K562 (cell line): ENCODE results near the gene PDCD11. TPM values are rescaled to one million over a fixed set of nuclear protein-coding genes. Genes with fewer than 3 reads are reported as not detected.

Source experiments
- BACH1 ChIP-seq: fragments of 200-800 bp; sonication (Bioruptor generic); IDR thresholded peaks from 2 replicates; pipeline ENCODE4 v1.6.1; 2016; ENCODE audit warnings: missing genetic modification characterization, missing compliant biosample characterization
- CREB5 ChIP-seq: fragments of 250-450 bp; sonication (Bioruptor Pico); IDR thresholded peaks from 2 replicates; pipeline ENCODE4 v1.5.0; 2020; ENCODE audit warnings: mild to moderate bottlenecking
- CUX1 ChIP-seq: fragments of 200-800 bp; sonication (Bioruptor generic); IDR thresholded peaks from 2 replicates; pipeline ENCODE4 v1.6.1; 2016; ENCODE audit warnings: missing genetic modification characterization, missing compliant biosample characterization
- E2F1 ChIP-seq: sonication (generic); formaldehyde crosslinking; IDR thresholded peaks from 2 replicates; pipeline ENCODE4 v1.8.1; 2023; ENCODE audit warnings: mild to moderate bottlenecking, missing genetic modification reagents, moderate library complexity
- KDM1A ChIP-seq, 2 experiments: fragments of 450-650 bp; IDR thresholded peaks; 2 replicates each; pipeline ENCODE4 v1.6.1; 2016; ENCODE audit warnings: mild to moderate bottlenecking in 2 of 2
- NCOA4 ChIP-seq: fragments of 450-650 bp; IDR thresholded peaks from 2 replicates; pipeline ENCODE4 v1.6.1; 2018; ENCODE audit warnings: mild to moderate bottlenecking; ENCODE audit not compliant: partially characterized antibody
- NR3C1 ChIP-seq: sonication (generic); formaldehyde crosslinking; IDR thresholded peaks from 2 replicates; pipeline ENCODE4 v1.8.1; 2022; ENCODE audit warnings: missing genetic modification reagents
- RCOR1 ChIP-seq, 2 experiments: IDR thresholded peaks; 2 replicates each; pipeline ENCODE4 v1.6.1; 2012; ENCODE audit warnings: low read depth in 2 of 2, low read length in 2 of 2, borderline replicate concordance in 1 of 2, improper control_type of control experiment in 1 of 2
- RNF219 ChIP-seq: fragments of 250-450 bp; sonication (Bioruptor Pico); IDR thresholded peaks from 2 replicates; pipeline ENCODE4 v1.5.0; 2022; ENCODE audit warnings: mild to moderate bottlenecking
- SIN3A ChIP-seq, 2 experiments: fragments of 150-350 bp in 1 of 2; IDR thresholded peaks; 2 replicates each; pipeline ENCODE4 v1.6.1; 2011 to 2016; ENCODE audit warnings: borderline replicate concordance in 2 of 2, low read depth in 2 of 2, low read length in 2 of 2, mild to moderate bottlenecking in 2 of 2, moderate library complexity in 2 of 2; ENCODE audit not compliant: control insufficient read depth in 1 of 2
- TEAD1 ChIP-seq, 2 experiments: fragments of 450-650 bp in 1 of 2; sonication (generic) in 1 of 2; formaldehyde crosslinking; IDR thresholded peaks; 2 replicates each; pipeline versions ENCODE4 v1.4.0 to v1.8.0; 2020 to 2022; ENCODE audit warnings: mild to moderate bottlenecking in 2 of 2, missing genetic modification reagents in 1 of 2
- U2AF1 ChIP-seq: fragments of 200-400 bp; formaldehyde crosslinking; optimal IDR thresholded peaks from 2 replicates; pipeline ENCODE3; 2017; ENCODE audit warnings: mild to moderate bottlenecking, low read depth, low read length, moderate library complexity
- polyA plus RNA-seq, 8 experiments: library from polyadenylated mRNA; depleted of rRNA in 4 of 8; stranded (reverse) in 5 of 8; unstranded in 3 of 8; fragments of >200 nt; fragmentation: Nextera tagmentation in 2 of 8; fragmentation: Illumina TruSeq in 1 of 8; extraction: Ambion mirVana in 2 of 8; extraction: Trizol in 1 of 8; gene quantifications; 2 replicates each; pipeline versions ENCODE4 v1.2.1 to v1.2.3, GENCODE V29; 2011 to 2014; ENCODE audit warnings: inconsistent platforms in 1 of 8, missing spikeins in 1 of 8
- total RNA-seq, 7 experiments: library from RNA; depleted of rRNA in 6 of 7; stranded (reverse); fragments of >200 nt in 6 of 7; fragmentation: Illumina TruSeq in 2 of 7; extraction: Trizol in 2 of 7; gene quantifications; 2 replicates each; pipeline versions ENCODE4 v1.2.1 to v1.2.3, GENCODE V29; 2011 to 2021; ENCODE audit warnings: low replicate concordance in 1 of 7
- TF ChIP-seq, protein P1 (sequence below): sonication (generic); formaldehyde crosslinking; IDR thresholded peaks from 2 replicates; pipeline ENCODE4 v1.8.0; 2022; ENCODE audit warnings: missing genetic modification reagents, mild to moderate bottlenecking, moderate library complexity, borderline replicate concordance
- TF ChIP-seq, protein P2 (sequence below), 2 experiments: fragments of 450-650 bp; IDR thresholded peaks; 2 replicates each; pipeline ENCODE4 v1.6.1; 2016

The PDCD11 gene
- total and polyA plus RNA-seq, 9 of the 15 experiments (the other 6 are each of a cell fraction or from before 2014, with no cell fraction given) = 14.8 to 73.8 (median 50.0) TPM

DNA sequence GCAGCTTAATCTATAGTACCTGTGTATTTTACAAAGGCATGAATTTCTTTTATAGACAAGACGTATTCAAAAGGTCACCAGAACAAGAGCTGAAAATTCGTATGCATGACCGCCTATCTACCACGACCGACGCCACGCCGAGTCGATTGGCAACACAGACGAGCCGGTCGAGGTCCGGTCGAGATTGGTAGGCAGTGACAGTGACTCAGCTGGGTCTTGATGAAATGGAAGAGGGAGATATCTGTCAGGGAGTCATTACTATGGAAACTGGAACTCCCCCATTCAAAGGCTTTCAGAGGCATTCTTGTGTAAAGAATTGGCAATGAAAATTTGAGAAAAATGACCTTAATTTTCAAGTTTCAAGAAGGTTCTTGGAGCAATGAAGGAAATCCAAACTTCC lies 2.2 kb upstream of the PDCD11 start (continued):
- TF ChIP-seq SIN3A (IDR thresholded peaks at IDR 0.05; ENCODE audit: borderline replicate concordance in 2 of 2, control insufficient read depth in 1 of 2, low read depth in 2 of 2, low read length in 2 of 2) = peak; percentile 76; a peak in 3 of 4 replicates
- peak; percentile 20 to 61; a peak in 1 of 4 replicates for TF ChIP-seq KDM1A (IDR thresholded peaks at IDR 0.05)
- TF ChIP-seq, protein P1, sequence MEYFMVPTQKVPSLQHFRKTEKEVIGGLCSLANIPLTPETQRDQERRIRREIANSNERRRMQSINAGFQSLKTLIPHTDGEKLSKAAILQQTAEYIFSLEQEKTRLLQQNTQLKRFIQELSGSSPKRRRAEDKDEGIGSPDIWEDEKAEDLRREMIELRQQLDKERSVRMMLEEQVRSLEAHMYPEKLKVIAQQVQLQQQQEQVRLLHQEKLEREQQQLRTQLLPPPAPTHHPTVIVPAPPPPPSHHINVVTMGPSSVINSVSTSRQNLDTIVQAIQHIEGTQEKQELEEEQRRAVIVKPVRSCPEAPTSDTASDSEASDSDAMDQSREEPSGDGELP (CRISPR knock-in tag) = peak; percentile 80; the same call in 1 of the 2 replicates
- TF ChIP-seq E2F1 (CRISPR knock-in tag) = no peak
- TF ChIP-seq CREB5 (CRISPR knock-in tag) = no peak
- TF ChIP-seq NCOA4 = no peak
- no peak for TF ChIP-seq CUX1
- TF ChIP-seq RNF219 (CRISPR knock-in tag) = no peak
- no peak for TF ChIP-seq TEAD1 (CRISPR knock-in tag; IDR thresholded peaks at IDR 0.05)
- TF ChIP-seq NR3C1 (CRISPR knock-in tag) = no peak
- no peak for TF ChIP-seq BACH1 (tag)
- TF ChIP-seq RCOR1 (IDR thresholded peaks at IDR 0.05; ENCODE audit: borderline replicate concordance in 1 of 2, low read depth in 2 of 2, low read length in 2 of 2) = peak in 1 of 2 experiments; percentile 58; a peak in 1 of 4 replicates
- TF ChIP-seq, protein P2, sequence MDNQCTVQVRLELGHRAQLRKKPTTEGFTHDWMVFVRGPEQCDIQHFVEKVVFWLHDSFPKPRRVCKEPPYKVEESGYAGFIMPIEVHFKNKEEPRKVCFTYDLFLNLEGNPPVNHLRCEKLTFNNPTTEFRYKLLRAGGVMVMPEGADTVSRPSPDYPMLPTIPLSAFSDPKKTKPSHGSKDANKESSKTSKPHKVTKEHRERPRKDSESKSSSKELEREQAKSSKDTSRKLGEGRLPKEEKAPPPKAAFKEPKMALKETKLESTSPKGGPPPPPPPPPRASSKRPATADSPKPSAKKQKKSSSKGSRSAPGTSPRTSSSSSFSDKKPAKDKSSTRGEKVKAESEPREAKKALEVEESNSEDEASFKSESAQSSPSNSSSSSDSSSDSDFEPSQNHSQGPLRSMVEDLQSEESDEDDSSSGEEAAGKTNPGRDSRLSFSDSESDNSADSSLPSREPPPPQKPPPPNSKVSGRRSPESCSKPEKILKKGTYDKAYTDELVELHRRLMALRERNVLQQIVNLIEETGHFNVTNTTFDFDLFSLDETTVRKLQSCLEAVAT (IDR thresholded peaks at IDR 0.05) = no peak
- no peak for TF ChIP-seq U2AF1
